ENCODE data around the gene NCAM1. TPM values are rescaled to one million over a fixed set of nuclear protein-coding genes. Genes with fewer than 3 reads are reported as not detected.

NCAM1 gene
- total RNA-seq, 4 donors from 2014 or later, result 0.98 to 1.3 (median 1.2) TPM

DNA sequence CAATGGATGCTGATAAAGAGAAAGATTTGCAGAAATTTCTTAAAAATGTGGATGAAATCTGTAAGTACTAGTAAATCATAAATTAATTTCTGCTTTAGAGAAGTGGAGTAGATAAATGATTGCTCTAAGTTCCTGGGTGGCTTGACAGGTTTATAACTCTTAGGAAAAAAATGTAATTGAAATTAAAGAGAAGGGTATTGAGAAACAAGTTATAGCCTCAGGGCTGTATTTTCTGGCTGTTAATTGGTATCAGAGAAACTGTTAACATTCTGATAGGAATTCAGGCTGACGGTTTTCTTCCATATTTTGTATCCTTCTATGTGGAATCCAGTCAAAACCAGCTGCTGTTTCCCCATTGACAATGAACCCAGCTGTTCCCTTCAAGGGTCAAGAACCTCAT lies 355.0 kb downstream of the NCAM1 start:
- no peak for TF ChIP-seq CTCF (IDR thresholded peaks at IDR 0.05; ENCODE audit: low read depth)

DNA sequence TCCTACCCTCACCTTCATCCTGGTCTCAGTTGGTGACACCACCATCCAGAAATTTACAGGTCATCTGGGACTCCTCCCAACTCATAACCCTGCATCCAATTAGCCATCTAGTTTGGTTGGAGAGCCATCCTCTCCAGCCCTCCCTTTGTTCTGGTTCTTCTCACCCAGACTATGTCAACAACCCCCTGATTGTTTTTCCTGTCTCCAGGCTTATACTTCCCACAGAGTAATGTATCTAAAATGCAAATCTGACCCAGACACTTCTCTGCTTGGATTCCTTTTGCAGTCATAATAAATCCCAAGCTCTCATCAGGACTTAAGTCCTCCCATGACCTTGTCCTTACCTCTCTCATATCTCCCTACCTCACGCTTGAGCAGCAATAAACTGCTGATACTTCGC lies 356.1 kb downstream of the NCAM1 start:
- TF ChIP-seq CTCF (IDR thresholded peaks at IDR 0.05; ENCODE audit: low read depth), result no peak

- TF ChIP-seq CTCF (IDR thresholded peaks at IDR 0.05; ENCODE audit: low read depth), result no peak
These were observed 357.9 kb downstream of the NCAM1 start for GRCh38 chr11:113319085-113319484.

DNA sequence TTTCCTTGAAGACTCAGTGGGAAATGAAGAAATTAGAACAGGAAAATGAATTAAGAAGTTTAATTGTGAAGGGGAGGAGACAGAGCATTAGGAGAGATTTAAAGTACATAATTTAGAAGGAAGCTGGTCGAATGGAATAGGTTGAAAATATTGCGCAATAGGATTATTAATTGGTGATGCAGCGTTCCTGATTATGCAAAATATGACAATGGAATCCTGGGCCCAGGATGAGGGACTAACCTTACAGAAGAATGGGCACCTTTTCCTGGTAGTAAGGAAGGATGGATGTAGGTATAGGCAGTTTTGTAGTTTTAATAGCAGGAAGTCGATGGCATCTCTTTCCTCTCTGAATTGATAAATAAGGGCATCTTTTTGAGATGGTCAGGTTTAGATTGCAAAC lies 360.9 kb downstream of the NCAM1 start:
- TF ChIP-seq CTCF (IDR thresholded peaks at IDR 0.05; ENCODE audit: low read depth), result no peak

DNA sequence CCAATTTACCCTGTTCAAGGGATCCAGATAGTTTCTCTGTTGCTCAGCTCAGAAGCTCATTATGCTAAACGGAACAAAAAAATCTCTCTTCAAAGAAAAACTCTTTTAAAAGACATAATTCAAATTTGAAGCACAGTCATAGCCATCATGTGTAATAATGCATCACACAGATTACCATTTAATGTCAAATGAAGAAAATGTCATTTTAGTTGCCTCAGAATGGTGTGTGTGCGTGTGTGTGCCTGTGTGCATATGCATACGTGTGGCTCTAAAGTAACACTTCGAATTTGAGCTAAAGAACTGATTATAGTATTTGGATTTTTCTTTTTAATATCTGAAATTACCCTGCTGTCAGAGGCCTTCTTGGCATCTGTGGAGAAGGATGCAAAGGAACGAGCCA lies 363.0 kb downstream of the NCAM1 start:
- TF ChIP-seq CTCF (IDR thresholded peaks at IDR 0.05; ENCODE audit: low read depth), result no peak

Small RNA genes lying within 50 kb of the gene (small RNA-seq; reads per million reads assigned to genes)
- gene RNU7-187P, result not detected
